ENCODE measurements around the gene GALNT17.

GRCh38 chr7:71303566-71303965 lies 171.6 kb downstream of the GALNT17 start:
- TF ChIP-seq CTCF (IDR thresholded peaks at IDR 0.05) (no peak), POLR2AphosphoS5 (IDR thresholded peaks at IDR 0.05) (no peak), EP300 (IDR thresholded peaks at IDR 0.05) (no peak)

Measured in esophagus muscularis mucosa (tissue), 4 donors.